Measurements from ENCODE around the gene RFC5. TPM values are rescaled to one million over a fixed set of nuclear protein-coding genes. Genes with fewer than 3 reads are reported as not detected.
"Not testable (repeated sequence)": the region's sequence is repeated elsewhere in the genome, so short reads cannot be mapped to it uniquely, and the experiment has no call there.

The RFC5 gene
- total and polyA plus RNA-seq, 9 donors, result 13.0 to 20.9 (median 15.9) TPM

GRCh38 chr12:117986705-117987469, 29.6 kb upstream of the RFC5 start:
- 75 to 79% (median 76%) methylated on average over 4 of the region's 4 CpGs for WGBS, 3 donors
- H3K9me3 ChIP-seq, result no peaks in the 10 kb centered on the region
- no peak overlapping the region for H3K4me3 ChIP-seq
- intact Hi-C loops (cut with DNase I), result no loop called here
- H3K27me3 ChIP-seq, result no peaks in the 10 kb centered on the region
- no peaks in the 10 kb centered on the region for H3K36me3 ChIP-seq
- no peak overlapping the region for H3K27ac ChIP-seq
- no peak for DNase-seq
- TF ChIP-seq POLR2A (IDR thresholded peaks at IDR 0.05), result no peak
- TF ChIP-seq EP300 (IDR thresholded peaks at IDR 0.05), result no peak
- TF ChIP-seq CTCF (IDR thresholded peaks at IDR 0.05), result no peak
- no peaks in the 10 kb centered on the region for H3K4me1 ChIP-seq (ENCODE audit: insufficient read depth)

GRCh38 chr12:117994551-117995438, 21.7 kb upstream of the RFC5 start:
- no peak overlapping the region for H3K27ac ChIP-seq
- intact Hi-C loops (cut with DNase I), result no loop called here
- no peak overlapping the region for H3K4me3 ChIP-seq
- no peaks in the 10 kb centered on the region for H3K36me3 ChIP-seq
- DNase-seq, result no peak
- H3K9me3 ChIP-seq, result no peaks in the 10 kb centered on the region
- H3K4me1 ChIP-seq (ENCODE audit: insufficient read depth), result no peaks in the 10 kb centered on the region
- 78 to 82% (median 80%) methylated on average over 3 of the region's 3 CpGs for WGBS, 3 donors
- H3K27me3 ChIP-seq, result no peaks in the 10 kb centered on the region
- TF ChIP-seq CTCF (IDR thresholded peaks at IDR 0.05) (no peak), EP300 (IDR thresholded peaks at IDR 0.05) (no peak), POLR2A (IDR thresholded peaks at IDR 0.05) (no peak)

GRCh38 chr12:117998719-117999118, 17.8 kb upstream of the RFC5 start:
- Histone ChIP-seq H3K27me3 (no peaks in the 10 kb centered on the region), H3K27ac (no peak overlapping the region), H3K36me3 (no peaks in the 10 kb centered on the region), H3K9me3 (no peaks in the 10 kb centered on the region), H3K4me3 (no peak overlapping the region), H3K4me1 (ENCODE audit: insufficient read depth) (no peaks in the 10 kb centered on the region)
- 87 to 91% (median 89%) methylated on average over 2 of the region's 2 CpGs for WGBS, 3 donors
- DNase-seq, result no peak
- intact Hi-C loops (cut with DNase I), result no loop called here
- TF ChIP-seq EP300 (IDR thresholded peaks at IDR 0.05), result no peak
- no peak for TF ChIP-seq CTCF (IDR thresholded peaks at IDR 0.05)
- TF ChIP-seq POLR2A (IDR thresholded peaks at IDR 0.05), result no peak

- H3K27me3 ChIP-seq; H3K27ac ChIP-seq; H3K36me3 ChIP-seq; H3K9me3 ChIP-seq; H3K4me3 ChIP-seq; H3K4me1 ChIP-seq (ENCODE audit: insufficient read depth); DNase-seq; intact Hi-C loops (cut with DNase I): not testable (repeated sequence)
- 50 to 59% (median 58%) methylated on average over 2 of the region's 2 CpGs for WGBS, 3 donors
Measured at GRCh38 chr12:117999806-118000205, 16.7 kb upstream of the RFC5 start.
